IMR-90 (cell line): ENCODE measurements around the gene TBC1D8. TPM values are rescaled to one million over a fixed set of nuclear protein-coding genes. Genes with fewer than 3 reads are reported as not detected.

Experiments used
- ATAC-seq: fragments of 200-7000 bp; cut with Tn5 transposase; 2 replicates; pipeline ENCODE4 v1.9.1; 2020; ENCODE audit warnings: low read depth, mild to moderate bottlenecking, moderate library complexity
- BruUV-seq: library from RNA; stranded (reverse); fragments of 400-500 nt; replicated peaks from 2 replicates; lab custom pipeline; 2021; lab: Mats Ljungman, UMichigan
- CTCF ChIA-PET: fragments of 300-600 bp; formaldehyde crosslinking; extraction: SDS; loops from one replicate; lab custom pipeline; 2021; ENCODE audit warnings: antibody characterized with exemption; lab: Yijun Ruan, JAX
- POLR2A ChIA-PET: fragments of 300-600 bp; sonication (Branson Sonifier 250); formaldehyde crosslinking; loops from one replicate; lab custom pipeline; 2022; ENCODE audit warnings: antibody characterized with exemption; ENCODE audit not compliant: unreplicated experiment; lab: Charles Lee
- DNase-seq: peaks from one replicate; pipeline ENCODE4 v3.0.0; 2013
- H2AFZ ChIP-seq: replicated peaks from 2 replicates; pipeline ENCODE3; 2013; ENCODE audit warnings: low read length, mild to moderate bottlenecking; ENCODE audit not compliant: poor library complexity
- H2AK5ac ChIP-seq: 2 replicates; pipeline ENCODE4 v1.6.1; 2013; ENCODE audit warnings: low read depth, low read length, inconsistent platforms
- H2AK9ac ChIP-seq: replicated peaks from 2 replicates; pipeline ENCODE3; 2013; ENCODE audit warnings: mild to moderate bottlenecking, low read depth, low read length, moderate library complexity; ENCODE audit not compliant: poor library complexity
- H2BK120ac ChIP-seq: 2 replicates; pipeline ENCODE4 v1.6.1; 2013; ENCODE audit warnings: low read depth, low read length, inconsistent platforms
- H2BK15ac ChIP-seq: 3 replicates; pipeline ENCODE4 v1.6.1; 2013; ENCODE audit warnings: low read depth, low read length, inconsistent platforms
- H2BK20ac ChIP-seq: 2 replicates; pipeline ENCODE4 v1.6.1; 2013; ENCODE audit warnings: low read depth, mild to moderate bottlenecking, inconsistent platforms, low read length, moderate library complexity
- H2BK5ac ChIP-seq: 2 replicates; pipeline ENCODE4 v1.6.1; 2013; ENCODE audit warnings: mild to moderate bottlenecking, low read depth, low read length, inconsistent platforms; ENCODE audit not compliant: poor library complexity, severe bottlenecking
- H3K14ac ChIP-seq: replicated peaks from 2 replicates; pipeline ENCODE4 v1.6.1; 2013; ENCODE audit warnings: low read depth, low read length, inconsistent platforms
- H3K18ac ChIP-seq: 2 replicates; pipeline ENCODE4 v1.6.1; 2013; ENCODE audit warnings: low read depth, low read length, control low read depth
- H3K23ac ChIP-seq: 2 replicates; pipeline ENCODE4 v1.6.1; 2013; ENCODE audit warnings: low read depth, low read length, inconsistent platforms
- H3K27ac ChIP-seq: 2 replicates; pipeline ENCODE4 v1.5.1; 2013; ENCODE audit warnings: mild to moderate bottlenecking, control low read depth, low read length; ENCODE audit not compliant: insufficient read depth
- H3K27me3 ChIP-seq: 2 replicates; pipeline ENCODE4 v1.6.1; 2013; ENCODE audit warnings: low read length; ENCODE audit not compliant: control insufficient read depth, insufficient read depth
- H3K36me3 ChIP-seq: 2 replicates; pipeline ENCODE4 v1.6.1; 2013; ENCODE audit warnings: low read length, mixed read lengths; ENCODE audit not compliant: control insufficient read depth, insufficient read depth
- H3K4ac ChIP-seq: 2 replicates; pipeline ENCODE4 v1.6.1; 2013; ENCODE audit warnings: low read depth, low read length, inconsistent platforms
- H3K4me1 ChIP-seq: 2 replicates; pipeline ENCODE4 v1.6.1; 2013; ENCODE audit warnings: low read length, mixed read lengths; ENCODE audit not compliant: control insufficient read depth, insufficient read depth
- H3K4me2 ChIP-seq: 2 replicates; pipeline ENCODE4 v1.6.1; 2013; ENCODE audit warnings: low read depth, mild to moderate bottlenecking, control low read depth, low read length, moderate library complexity
- H3K4me3 ChIP-seq: 2 replicates; pipeline ENCODE4 v1.5.1; 2013; ENCODE audit warnings: low read depth, mild to moderate bottlenecking, control low read depth, low read length, moderate library complexity; ENCODE audit not compliant: insufficient read depth
- H3K56ac ChIP-seq: 2 replicates; pipeline ENCODE4 v1.6.1; 2013; ENCODE audit warnings: low read length, inconsistent platforms; ENCODE audit not compliant: insufficient read depth; ENCODE audit errors: extremely low read depth
- H3K79me1 ChIP-seq, 2 experiments: 2 replicates each; pipeline ENCODE4 v1.6.1; 2013; ENCODE audit warnings: low read length in 2 of 2, inconsistent platforms in 1 of 2, low read depth in 1 of 2
- H3K9ac ChIP-seq: 2 replicates; pipeline ENCODE4 v1.6.1; 2013; ENCODE audit warnings: low read depth, low read length, control low read depth
- H3K9me1 ChIP-seq: 2 replicates; pipeline ENCODE4 v1.6.1; 2013; ENCODE audit warnings: low read length, inconsistent platforms; ENCODE audit not compliant: insufficient read depth
- H3K9me3 ChIP-seq: 2 replicates; pipeline ENCODE4 v1.6.1; 2013; ENCODE audit warnings: low read length; ENCODE audit not compliant: control insufficient read depth, insufficient read depth
- H4K20me1 ChIP-seq: 2 replicates; pipeline ENCODE4 v1.6.1; 2013; ENCODE audit warnings: low read length, inconsistent platforms; ENCODE audit not compliant: insufficient read depth
- H4K5ac ChIP-seq: 2 replicates; pipeline ENCODE4 v1.6.1; 2013; ENCODE audit warnings: mild to moderate bottlenecking, low read depth, low read length, control low read depth
- H4K8ac ChIP-seq, 2 experiments: 2 replicates each; pipeline ENCODE4 v1.6.1; 2013; ENCODE audit warnings: low read depth in 2 of 2, low read length in 2 of 2, control low read depth in 1 of 2, inconsistent platforms in 1 of 2
- H4K91ac ChIP-seq: 2 replicates; pipeline ENCODE4 v1.6.1; 2013; ENCODE audit warnings: low read depth, low read length, inconsistent platforms; ENCODE audit not compliant: insufficient read depth
- BHLHE40 ChIP-seq: fragments of 150-350 bp; IDR thresholded peaks from 2 replicates; pipeline ENCODE4 v1.6.1; 2016; ENCODE audit warnings: mild to moderate bottlenecking, low read depth, low read length
- CEBPB ChIP-seq: IDR thresholded peaks from 2 replicates; pipeline ENCODE4 v1.6.1; 2012; ENCODE audit warnings: low read depth, low read length, improper control_type of control experiment
- CHD1 ChIP-seq: IDR thresholded peaks from 2 replicates; pipeline ENCODE4 v1.6.1; 2012; ENCODE audit warnings: low read depth, low read length, improper control_type of control experiment
- FOS ChIP-seq: fragments of 150-350 bp; IDR thresholded peaks from 2 replicates; pipeline ENCODE4 v1.6.1; 2016; ENCODE audit warnings: low read depth, low read length
- MAFK ChIP-seq: IDR thresholded peaks from 2 replicates; pipeline ENCODE4 v1.6.1; 2012; ENCODE audit warnings: low read depth, low read length, improper control_type of control experiment
- MAZ ChIP-seq: IDR thresholded peaks from 2 replicates; pipeline ENCODE4 v1.6.1; 2012; ENCODE audit warnings: low read depth, mild to moderate bottlenecking, low read length, improper control_type of control experiment, moderate library complexity, borderline replicate concordance
- MXI1 ChIP-seq: IDR thresholded peaks from 2 replicates; pipeline ENCODE4 v1.6.1; 2012; ENCODE audit warnings: low read depth, mild to moderate bottlenecking, low read length, moderate library complexity, borderline replicate concordance
- NFE2L2 ChIP-seq: fragments of 150-350 bp; IDR thresholded peaks from 2 replicates; pipeline ENCODE4 v1.6.1; 2016; ENCODE audit warnings: low read depth, mild to moderate bottlenecking, low read length
- POLR2A ChIP-seq: IDR thresholded peaks from 2 replicates; pipeline ENCODE4 v1.6.1; 2012; ENCODE audit warnings: mild to moderate bottlenecking, low read depth, low read length
- RAD21 ChIP-seq: IDR thresholded peaks from 2 replicates; pipeline ENCODE4 v1.6.1; 2012; ENCODE audit warnings: low read length, improper control_type of control experiment
- RCOR1 ChIP-seq: IDR thresholded peaks from 2 replicates; pipeline ENCODE4 v1.6.1; 2012; ENCODE audit warnings: mild to moderate bottlenecking, low read length, improper control_type of control experiment; ENCODE audit not compliant: insufficient replicate concordance
- RFX5 ChIP-seq: IDR thresholded peaks from 2 replicates; pipeline ENCODE4 v1.8.0; 2012; ENCODE audit warnings: low read depth, mild to moderate bottlenecking, low read length, moderate library complexity
- SMC3 ChIP-seq: fragments of 150-350 bp; IDR thresholded peaks from 2 replicates; pipeline ENCODE4 v1.6.1; 2016; ENCODE audit warnings: low read depth, mild to moderate bottlenecking, antibody characterized with exemption, low read length, moderate library complexity
- WGBS, 2 experiments: methylation state at CpG; one replicate each; pipeline versions ENCODE4 v1.1.5 to v1.1.7; 2013; ENCODE audit warnings: missing lambda C conversion rate in 2 of 2; ENCODE audit not compliant: insufficient read length in 1 of 2; ENCODE audit errors: extremely low coverage in 2 of 2; 5-methylcytosine and 5-hydroxymethylcytosine counted together
- dilution Hi-C: fragments of 300-500 bp; cut with HindIII; formaldehyde crosslinking; loops from one replicate; pipeline ENCODE4 v1.14.3; 2018; ENCODE audit warnings: low sequenced_read_pairs; ENCODE audit not compliant: unreplicated experiment
- in situ Hi-C: fragments of 300-500 bp; cut with MboI; formaldehyde crosslinking; loops from 3 replicates; pipeline ENCODE4 v1.14.3; 2019; ENCODE audit warnings: low sequenced_read_pairs, inconsistent platforms, mixed read lengths
- intact Hi-C: fragments of 100-400 bp; cut with micrococcal nuclease; formaldehyde crosslinking; loops from 2 replicates; pipeline ENCODE4 v1.10.0; 2022
- polyA plus RNA-seq, 3 experiments: library from polyadenylated mRNA; depleted of rRNA; stranded (reverse); fragments of >200 nt; gene quantifications; 2 replicates each; pipeline ENCODE4 v1.2.3, GENCODE V29; 2012; ENCODE audit warnings: low replicate concordance in 1 of 3
- total RNA-seq: library from RNA; depleted of rRNA; stranded (reverse); fragments of >200 nt; gene quantifications from 2 replicates; pipeline ENCODE4 v1.2.3, GENCODE V29; 2012
- TF ChIP-seq, protein P1 (sequence below): fragments of 150-350 bp; IDR thresholded peaks from 2 replicates; pipeline ENCODE4 v1.6.1; 2017; ENCODE audit warnings: mild to moderate bottlenecking, antibody characterized with exemption, low read length, low read depth
- TF ChIP-seq, protein P2 (sequence below): fragments of 150-350 bp; IDR thresholded peaks from 2 replicates; pipeline ENCODE4 v1.6.1; 2016; ENCODE audit warnings: low read depth, mild to moderate bottlenecking, low read length, moderate library complexity, borderline replicate concordance
- TF ChIP-seq, protein P3 (sequence below): conservative IDR thresholded peaks from 2 replicates; pipeline ENCODE4 v1.5.1; 2012; ENCODE audit warnings: mild to moderate bottlenecking, low read depth, low read length, improper control_type of control experiment

TBC1D8 gene
- total and polyA plus RNA-seq, 2 of the 4 experiments (the other 2 are of a cell fraction): 1.3 to 1.5 TPM

DNA sequence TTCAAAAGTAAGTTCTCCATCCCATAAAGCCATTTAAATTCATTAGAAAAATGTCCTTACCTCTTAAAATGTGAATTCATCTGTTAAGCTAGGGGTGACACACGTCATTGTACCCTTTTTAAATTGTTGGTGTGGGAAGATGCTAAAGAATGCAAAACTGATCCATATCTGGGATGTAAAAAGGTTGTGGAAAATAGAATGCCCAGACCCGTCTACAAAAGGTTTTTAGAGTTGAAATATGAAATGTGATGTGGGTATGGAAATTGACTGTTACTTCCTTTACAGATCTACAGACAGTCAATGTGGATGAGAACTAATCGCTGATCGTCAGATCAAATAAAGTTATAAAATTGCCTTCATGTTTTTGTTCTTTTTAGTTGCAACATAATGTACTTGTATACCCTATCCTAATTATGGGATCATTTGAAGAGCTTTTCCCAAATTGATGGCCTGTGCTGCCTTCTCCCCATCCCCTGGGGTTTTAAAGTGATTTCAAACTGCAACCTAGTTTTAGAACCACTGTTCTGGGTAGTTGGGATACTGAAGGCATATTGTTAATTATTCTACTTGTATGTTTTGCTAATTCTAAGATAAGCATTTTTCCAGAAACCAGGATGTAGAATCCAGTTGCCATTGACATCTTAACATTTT is 145.0 kb downstream of the TBC1D8 start:
- ChIA-PET CTCF (interaction anchor here (0.6 kb wide), 1 partner anchor 566 kb away, joined by 3 read pairs; no protein-coding TSS in a partner anchor), POLR2A (no interaction called here)

More for the DNA sequence above, 145.0 kb downstream of the TBC1D8 start:
- no TSS peak for BruUV-seq
- Histone ChIP-seq H3K18ac (no peak overlapping the region), H4K5ac (no peak overlapping the region), H3K4me2 (no peak overlapping the region), H3K4me1 (peaks cover 10% of the 10 kb centered on the region), H3K23ac (no peak overlapping the region), H4K91ac (no peak overlapping the region), H2BK15ac (no peak overlapping the region), H3K14ac (no peak overlapping the region), H3K9ac (no peak overlapping the region), H4K20me1 (peaks cover 65% of the 10 kb centered on the region), H3K9me3 (no peaks in the 10 kb centered on the region), H3K27ac (no peak overlapping the region), H2AK5ac (no peak overlapping the region), H3K56ac (no peak overlapping the region), H3K4me3 (no peak overlapping the region), H4K8ac (no peak overlapping the region), H2BK120ac (no peak overlapping the region), H3K9me1 (peaks cover 20% of the 10 kb centered on the region), H3K4ac (no peak overlapping the region), H3K79me1 (peaks cover 21 to 65% of the 10 kb centered on the region in 2 experiments), H3K36me3 (peaks cover 47% of the 10 kb centered on the region), H2AFZ (no peak overlapping the region), H3K27me3 (no peaks in the 10 kb centered on the region), H2BK5ac (no peak overlapping the region), H2AK9ac (no peak overlapping the region), H2BK20ac (no peak overlapping the region)
- TF ChIP-seq SMC3 (no peak), NFE2L2 (no peak), RFX5 (no peak), MAZ (no peak), CEBPB (no peak), BHLHE40 (no peak), RCOR1 (no peak), MAFK (no peak), RAD21 (no peak), MXI1 (no peak), FOS (no peak), POLR2A (no peak), CHD1 (no peak)
- TF ChIP-seq, protein P1, sequence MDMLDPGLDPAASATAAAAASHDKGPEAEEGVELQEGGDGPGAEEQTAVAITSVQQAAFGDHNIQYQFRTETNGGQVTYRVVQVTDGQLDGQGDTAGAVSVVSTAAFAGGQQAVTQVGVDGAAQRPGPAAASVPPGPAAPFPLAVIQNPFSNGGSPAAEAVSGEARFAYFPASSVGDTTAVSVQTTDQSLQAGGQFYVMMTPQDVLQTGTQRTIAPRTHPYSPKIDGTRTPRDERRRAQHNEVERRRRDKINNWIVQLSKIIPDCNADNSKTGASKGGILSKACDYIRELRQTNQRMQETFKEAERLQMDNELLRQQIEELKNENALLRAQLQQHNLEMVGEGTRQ: no peak
- TF ChIP-seq, protein P2, sequence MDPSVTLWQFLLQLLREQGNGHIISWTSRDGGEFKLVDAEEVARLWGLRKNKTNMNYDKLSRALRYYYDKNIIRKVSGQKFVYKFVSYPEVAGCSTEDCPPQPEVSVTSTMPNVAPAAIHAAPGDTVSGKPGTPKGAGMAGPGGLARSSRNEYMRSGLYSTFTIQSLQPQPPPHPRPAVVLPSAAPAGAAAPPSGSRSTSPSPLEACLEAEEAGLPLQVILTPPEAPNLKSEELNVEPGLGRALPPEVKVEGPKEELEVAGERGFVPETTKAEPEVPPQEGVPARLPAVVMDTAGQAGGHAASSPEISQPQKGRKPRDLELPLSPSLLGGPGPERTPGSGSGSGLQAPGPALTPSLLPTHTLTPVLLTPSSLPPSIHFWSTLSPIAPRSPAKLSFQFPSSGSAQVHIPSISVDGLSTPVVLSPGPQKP: no peak
- TF ChIP-seq, protein P3, sequence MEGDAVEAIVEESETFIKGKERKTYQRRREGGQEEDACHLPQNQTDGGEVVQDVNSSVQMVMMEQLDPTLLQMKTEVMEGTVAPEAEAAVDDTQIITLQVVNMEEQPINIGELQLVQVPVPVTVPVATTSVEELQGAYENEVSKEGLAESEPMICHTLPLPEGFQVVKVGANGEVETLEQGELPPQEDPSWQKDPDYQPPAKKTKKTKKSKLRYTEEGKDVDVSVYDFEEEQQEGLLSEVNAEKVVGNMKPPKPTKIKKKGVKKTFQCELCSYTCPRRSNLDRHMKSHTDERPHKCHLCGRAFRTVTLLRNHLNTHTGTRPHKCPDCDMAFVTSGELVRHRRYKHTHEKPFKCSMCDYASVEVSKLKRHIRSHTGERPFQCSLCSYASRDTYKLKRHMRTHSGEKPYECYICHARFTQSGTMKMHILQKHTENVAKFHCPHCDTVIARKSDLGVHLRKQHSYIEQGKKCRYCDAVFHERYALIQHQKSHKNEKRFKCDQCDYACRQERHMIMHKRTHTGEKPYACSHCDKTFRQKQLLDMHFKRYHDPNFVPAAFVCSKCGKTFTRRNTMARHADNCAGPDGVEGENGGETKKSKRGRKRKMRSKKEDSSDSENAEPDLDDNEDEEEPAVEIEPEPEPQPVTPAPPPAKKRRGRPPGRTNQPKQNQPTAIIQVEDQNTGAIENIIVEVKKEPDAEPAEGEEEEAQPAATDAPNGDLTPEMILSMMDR: no peak
- dilution Hi-C loops (no loop called here), intact Hi-C loops (no loop called here), in situ Hi-C loops (no loop called here)
- DNase-seq (no peak), ATAC-seq (no peak)
- WGBS, 2 experiments: no CpG with 5 or more reads among the region's 4 CpGs
